Naive thymus-derived CD8-positive, alpha-beta T cell (primary cell): ENCODE results near the gene UCMA. TPM values are rescaled to one million over a fixed set of nuclear protein-coding genes. Genes with fewer than 3 reads are reported as not detected.
"Not testable (repeated sequence)": the region's sequence is repeated elsewhere in the genome, so short reads cannot be mapped to it uniquely, and the experiment has no call there.

Experiments used
- ATAC-seq, 2 donors: fragments of 150-1000 bp; cut with Tn5 transposase in 1 of 2; sonication (Bioruptor Pico), chemical (Tn5 transposase) in 1 of 2; 1 replicate in 1 of 2; 2 replicates in 1 of 2; pipeline ENCODE4 v1.10.0; 2021; ENCODE audit warnings: mild to moderate bottlenecking in 2 of 2, moderate library complexity in 2 of 2
- POLR2A ChIA-PET: fragments of 350-600 bp; sonication (Branson Sonifier 250); formaldehyde crosslinking; loops from one replicate; lab custom pipeline; 2021; ENCODE audit warnings: antibody characterized with exemption; lab: Charles Lee
- DNase-seq, 10 donors: peaks; one replicate each; pipeline versions ENCODE4 v3.0.0 to v3.0.0-alpha.2; 2020 to 2022
- H3K27ac Mint-ChIP-seq, 10 donors: one replicate each; pipeline ENCODE4 v1.8.0; 2020 to 2022; ENCODE audit warnings: mild to moderate bottlenecking in 10 of 10, mixed read lengths in 10 of 10, moderate library complexity in 4 of 10, inconsistent platforms in 1 of 10
- H3K27me3 Mint-ChIP-seq, 5 donors: one replicate each; pipeline ENCODE4 v1.8.0; 2021 to 2022; ENCODE audit warnings: mixed read lengths in 5 of 5
- H3K36me3 Mint-ChIP-seq, 3 donors: one replicate each; pipeline ENCODE4 v1.8.0; 2020 to 2022; ENCODE audit warnings: mixed read lengths in 3 of 3, mild to moderate bottlenecking in 2 of 3, inconsistent platforms in 1 of 3
- H3K4me1 Mint-ChIP-seq, 4 donors: one replicate each; pipeline ENCODE4 v1.8.0; 2021 to 2022; ENCODE audit warnings: mixed read lengths in 4 of 4
- H3K4me3 Mint-ChIP-seq, 10 donors: one replicate each; pipeline ENCODE4 v1.8.0; 2020 to 2022; ENCODE audit warnings: mild to moderate bottlenecking in 10 of 10, mixed read lengths in 10 of 10, moderate library complexity in 6 of 10, inconsistent platforms in 1 of 10
- H3K9me3 Mint-ChIP-seq, 9 donors: one replicate each; pipeline ENCODE4 v1.8.0; 2020 to 2022; ENCODE audit warnings: mixed read lengths in 9 of 9, mild to moderate bottlenecking in 3 of 9, inconsistent platforms in 1 of 9, moderate library complexity in 1 of 9
- polyA plus RNA-seq, 3 donors: library from polyadenylated mRNA; unstranded; fragments of 300-500 nt; fragmentation: Illumina TruSeq; gene quantifications; one replicate each; pipeline ENCODE4 v1.2.3, GENCODE V29; 2021
- total RNA-seq, 8 experiments: library from RNA in 2 of 8; stranded (reverse) in 2 of 8; gene quantifications; one replicate each; pipeline ENCODE4 v1.2.3 and lab custom pipeline; 2021 to 2026

The UCMA gene
- total and polyA plus RNA-seq, 5 experiments from 2014 or later: not detected

DNA sequence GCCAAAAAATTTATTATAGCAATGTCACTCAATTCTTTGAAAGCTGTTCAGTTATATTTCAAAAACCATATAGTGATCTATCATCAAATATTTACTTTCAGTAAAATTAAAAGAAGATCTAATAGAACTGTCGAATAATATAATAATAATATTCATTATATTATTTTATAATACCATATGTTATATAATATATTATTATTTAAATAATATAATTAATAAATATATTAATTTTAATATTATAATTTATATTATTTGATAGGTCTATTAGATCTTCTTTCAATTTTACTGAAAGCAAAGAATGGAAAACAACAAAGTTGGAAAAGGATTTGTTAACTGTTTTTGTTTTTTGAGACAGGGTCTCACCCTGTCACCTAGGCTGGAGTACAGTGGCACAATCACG lies 22.5 kb upstream of the UCMA start:
- H3K27me3 Mint-ChIP-seq: peaks cover 0 to 9% (median 2%) of the 10 kb centered on the region in 5 donors
- H3K36me3 Mint-ChIP-seq: peaks cover 0 to 1% (median 0%) of the 10 kb centered on the region in 3 donors
- H3K9me3 Mint-ChIP-seq: peaks cover 0 to 6% (median 2%) of the 10 kb centered on the region in 9 donors
- ATAC-seq (no peak), DNase-seq (no peak)
- peaks cover 0 to 4% (median 0%) of the 10 kb centered on the region in 4 donors for H3K4me1 Mint-ChIP-seq
- H3K4me3 Mint-ChIP-seq: no peak overlapping the region
- no peak overlapping the region for H3K27ac Mint-ChIP-seq
- POLR2A ChIA-PET: no interaction called here

DNA sequence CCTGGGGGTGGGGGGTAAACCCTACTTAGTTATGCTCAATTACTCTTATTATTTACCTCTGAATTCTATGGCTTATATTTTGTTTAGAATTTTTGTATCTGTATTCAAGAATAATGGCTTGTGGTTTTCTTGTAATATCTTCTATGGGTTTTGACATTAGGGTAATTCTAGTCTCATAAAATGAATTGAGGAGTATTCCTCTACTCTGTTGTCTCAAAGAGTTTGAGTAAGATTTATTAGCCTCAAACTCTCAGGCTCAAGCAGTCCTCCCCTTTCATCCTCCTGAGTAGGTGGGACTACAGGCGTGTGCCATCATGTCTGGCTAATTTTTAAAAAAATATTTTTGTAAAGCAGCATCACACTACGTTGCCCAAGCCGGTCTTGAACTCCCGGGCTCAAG lies 19.6 kb upstream of the UCMA start:
- H3K9me3 Mint-ChIP-seq: peaks cover 0 to 6% (median 0%) of the 10 kb centered on the region in 9 donors
- no peaks in the 10 kb centered on the region for H3K36me3 Mint-ChIP-seq
- H3K27me3 Mint-ChIP-seq: peaks cover 0 to 8% (median 2%) of the 10 kb centered on the region in 5 donors
- peaks cover 0 to 4% (median 0%) of the 10 kb centered on the region in 4 donors for H3K4me1 Mint-ChIP-seq
- no peak for ATAC-seq
- H3K27ac Mint-ChIP-seq: no peak overlapping the region
- POLR2A ChIA-PET: no interaction called here
- DNase-seq: no peak
- H3K4me3 Mint-ChIP-seq: no peak overlapping the region

DNA sequence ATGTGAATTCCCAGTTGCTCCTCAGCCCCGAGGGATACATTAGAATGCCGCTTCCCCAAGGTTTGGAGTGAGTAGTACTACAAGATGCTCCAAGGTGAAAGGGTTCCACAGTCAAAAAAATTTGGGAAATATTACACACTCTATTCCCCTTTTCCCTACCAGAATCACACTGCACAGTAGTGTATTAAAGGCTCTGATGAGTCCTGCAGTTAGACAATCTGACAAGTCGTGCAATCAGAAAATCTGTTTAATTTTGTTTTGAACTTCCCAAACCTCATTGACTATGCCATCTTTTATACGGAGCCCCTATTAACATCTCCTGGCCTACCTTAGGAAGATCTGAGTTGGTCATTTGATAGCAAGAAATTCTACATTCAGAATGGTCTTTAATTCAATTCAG lies 13.6 kb upstream of the UCMA start:
- no peaks in the 10 kb centered on the region for H3K9me3 Mint-ChIP-seq
- ATAC-seq (no peak), DNase-seq (no peak)
- H3K36me3 Mint-ChIP-seq: no peaks in the 10 kb centered on the region
- H3K27ac Mint-ChIP-seq: no peak overlapping the region
- POLR2A ChIA-PET: no interaction called here
- H3K27me3 Mint-ChIP-seq: no peaks in the 10 kb centered on the region
- no peak overlapping the region for H3K4me3 Mint-ChIP-seq
- H3K4me1 Mint-ChIP-seq: no peaks in the 10 kb centered on the region

DNA sequence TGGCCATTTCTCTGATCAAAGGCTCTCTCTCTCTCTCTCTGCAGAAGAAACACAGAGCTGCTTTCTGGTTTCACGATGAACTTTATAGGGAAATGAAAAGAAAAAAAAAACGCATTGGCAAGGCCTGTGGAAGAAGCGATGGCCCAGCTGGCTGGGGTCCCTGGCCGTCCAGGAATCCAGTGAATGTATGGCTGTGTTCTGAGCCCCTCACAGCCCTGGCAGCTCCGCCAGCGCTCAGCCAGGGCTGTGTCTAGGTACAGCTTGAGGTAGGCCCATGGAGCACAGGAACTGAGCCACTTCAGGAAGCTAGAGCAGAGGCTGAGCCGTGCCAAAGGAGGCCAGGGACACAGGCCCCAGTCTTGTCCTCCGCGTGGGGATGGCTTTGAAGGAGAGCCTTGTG lies 13.1 kb upstream of the UCMA start:
- ATAC-seq (no peak), DNase-seq (no peak)
- H3K4me1 Mint-ChIP-seq: no peaks in the 10 kb centered on the region
- H3K27me3 Mint-ChIP-seq: no peaks in the 10 kb centered on the region
- H3K27ac Mint-ChIP-seq: peak overlapping the region in 1 of 10 donors; percentile 17
- H3K9me3 Mint-ChIP-seq: no peaks in the 10 kb centered on the region
- no peaks in the 10 kb centered on the region for H3K36me3 Mint-ChIP-seq
- POLR2A ChIA-PET: no interaction called here
- no peak overlapping the region for H3K4me3 Mint-ChIP-seq

DNA sequence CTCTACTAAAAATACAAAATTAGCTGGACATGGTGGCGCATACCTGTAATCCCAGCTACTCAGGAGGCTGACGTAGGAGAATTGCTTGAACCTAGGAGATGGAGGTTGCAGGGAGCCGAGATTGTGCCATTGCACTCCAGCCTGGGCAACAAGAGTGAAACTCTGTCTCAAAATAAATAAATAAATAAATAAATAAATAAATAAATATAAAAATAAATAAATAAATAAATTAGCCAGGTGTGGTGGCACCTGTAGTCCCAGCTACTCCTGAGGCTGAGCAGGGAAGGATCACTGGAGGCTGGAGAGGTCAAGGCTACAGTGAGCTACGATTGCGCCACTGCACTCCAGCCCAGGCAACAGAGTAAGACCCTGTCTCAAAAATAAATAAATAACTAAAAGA lies 8.1 kb upstream of the UCMA start:
- H3K4me3 Mint-ChIP-seq, H3K9me3 Mint-ChIP-seq, ATAC-seq, H3K27me3 Mint-ChIP-seq, POLR2A ChIA-PET, H3K36me3 Mint-ChIP-seq, H3K4me1 Mint-ChIP-seq, DNase-seq, H3K27ac Mint-ChIP-seq: not testable (repeated sequence)

DNA sequence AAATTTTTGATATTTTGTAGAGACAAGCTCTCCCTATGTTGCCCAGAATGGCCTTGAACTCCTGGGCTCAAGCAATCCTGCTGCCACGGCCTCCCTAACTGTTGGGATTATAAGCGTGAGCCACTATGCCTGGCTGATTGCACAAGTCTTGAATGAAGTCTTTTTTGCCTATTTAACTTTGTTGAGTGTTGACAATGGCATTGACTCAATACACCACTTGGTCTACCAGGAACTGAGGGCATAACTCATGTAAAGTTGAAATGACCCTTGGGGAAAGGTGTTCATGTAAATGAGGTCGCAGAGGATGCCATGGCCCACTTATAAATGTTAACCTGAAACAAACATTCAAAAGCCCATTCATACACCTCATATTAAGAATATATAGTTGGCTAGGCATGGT lies 7.4 kb upstream of the UCMA start:
- H3K9me3 Mint-ChIP-seq: no peaks in the 10 kb centered on the region

DNA sequence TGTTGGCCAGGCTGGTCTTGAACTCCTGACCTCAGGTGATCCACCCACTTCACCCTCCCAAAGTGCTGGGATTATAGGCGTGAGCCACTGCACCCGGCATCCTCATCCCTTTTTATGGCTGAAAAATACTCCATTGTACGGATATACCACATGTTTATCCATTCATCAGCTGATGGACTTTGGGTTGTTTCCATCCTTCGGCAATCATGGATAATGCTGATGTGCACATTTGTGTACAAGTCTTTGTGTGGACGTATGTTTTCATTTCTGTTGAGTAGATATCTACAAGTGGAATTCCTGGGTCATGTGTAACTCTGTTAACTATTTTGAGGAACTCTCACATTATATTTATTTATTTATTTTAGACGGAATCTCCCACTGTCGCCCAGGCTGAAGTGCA lies 5.7 kb upstream of the UCMA start:
- no peaks in the 10 kb centered on the region for H3K27me3 Mint-ChIP-seq
- H3K27ac Mint-ChIP-seq: no peak overlapping the region
- no peaks in the 10 kb centered on the region for H3K9me3 Mint-ChIP-seq
- DNase-seq (no peak), ATAC-seq (no peak)
- H3K4me1 Mint-ChIP-seq: no peaks in the 10 kb centered on the region
- POLR2A ChIA-PET: no interaction called here
- no peaks in the 10 kb centered on the region for H3K36me3 Mint-ChIP-seq
- no peak overlapping the region for H3K4me3 Mint-ChIP-seq

More for the DNA sequence above, 7.4 kb upstream of the UCMA start:
- no peak overlapping the region for H3K4me3 Mint-ChIP-seq
- no peak for DNase-seq
- H3K36me3 Mint-ChIP-seq: no peaks in the 10 kb centered on the region
- no peak for ATAC-seq
- POLR2A ChIA-PET: no interaction called here
- no peaks in the 10 kb centered on the region for H3K4me1 Mint-ChIP-seq
- no peaks in the 10 kb centered on the region for H3K27me3 Mint-ChIP-seq
- no peak overlapping the region for H3K27ac Mint-ChIP-seq

DNA sequence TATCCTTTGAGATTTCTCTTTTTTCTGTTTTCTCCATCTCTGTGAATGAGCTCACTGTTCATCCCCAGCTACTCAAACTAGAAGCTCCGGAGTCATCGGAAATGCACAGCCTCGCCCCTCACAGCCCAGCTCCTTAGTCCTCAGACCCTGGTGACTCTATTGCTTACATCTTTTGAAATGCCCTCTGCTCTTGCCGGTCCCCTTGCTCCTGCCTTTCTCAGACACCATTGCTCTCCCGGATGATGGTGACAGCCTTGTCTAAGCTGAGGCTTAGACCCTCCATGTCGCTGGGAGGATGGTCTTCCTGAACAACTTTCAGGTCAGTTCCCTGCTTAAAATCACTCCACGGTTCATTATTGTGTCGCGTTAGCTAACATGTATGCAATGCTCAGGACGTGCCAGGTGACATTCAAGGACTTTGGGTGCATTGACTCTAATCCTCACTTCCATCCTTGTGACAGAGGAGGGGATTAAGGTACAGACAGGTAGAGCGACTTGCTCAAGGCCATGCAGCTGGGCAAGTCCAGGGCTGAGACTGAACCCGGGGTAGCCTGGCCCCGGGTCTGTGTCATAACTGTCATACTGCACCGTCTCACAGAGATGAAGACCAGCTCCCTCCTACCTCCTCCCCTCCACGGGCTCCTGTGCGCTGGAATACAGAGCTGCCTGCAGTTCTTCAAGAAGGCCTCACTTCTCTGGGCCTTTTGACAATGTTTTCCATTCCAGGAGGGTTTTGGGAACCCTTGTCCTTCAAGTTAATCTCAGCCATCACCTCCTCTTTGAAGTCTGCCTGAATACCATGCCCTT lies 4.3 kb upstream of the UCMA start:
- POLR2A ChIA-PET: no interaction called here
- Mint-ChIP-seq H3K9me3 (no peaks in the 10 kb centered on the region), H3K4me3 (no peak overlapping the region), H3K27me3 (no peaks in the 10 kb centered on the region), H3K27ac (no peak overlapping the region), H3K36me3 (no peaks in the 10 kb centered on the region), H3K4me1 (no peaks in the 10 kb centered on the region)
- ATAC-seq (no peak), DNase-seq (no peak)

DNA sequence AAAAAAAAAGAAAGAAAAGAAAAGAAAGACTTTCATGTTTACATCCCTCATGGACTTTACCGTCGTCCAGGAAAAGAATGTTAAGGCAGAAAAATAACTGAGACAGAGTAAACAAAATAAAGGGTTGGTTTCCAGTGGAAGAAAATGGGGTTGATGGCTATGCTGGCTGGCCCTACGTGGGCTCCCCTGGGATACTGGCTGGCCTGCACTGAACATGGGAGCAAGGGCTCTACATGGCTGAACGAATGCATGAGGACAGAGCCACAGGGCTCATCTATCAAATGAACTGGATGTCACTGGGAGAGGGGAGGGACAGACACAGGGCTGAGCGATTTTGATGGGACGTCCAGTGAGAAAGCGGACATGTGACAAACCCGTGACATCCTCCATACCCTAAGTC lies 2.5 kb upstream of the UCMA start:
- POLR2A ChIA-PET: no interaction called here
- no peak overlapping the region for H3K4me3 Mint-ChIP-seq
- H3K27ac Mint-ChIP-seq: peak overlapping the region in 1 of 10 donors; percentile 73
- H3K4me1 Mint-ChIP-seq: no peaks in the 10 kb centered on the region
- H3K9me3 Mint-ChIP-seq: no peaks in the 10 kb centered on the region
- DNase-seq (no peak), ATAC-seq (no peak)
- H3K36me3 Mint-ChIP-seq: no peaks in the 10 kb centered on the region
- H3K27me3 Mint-ChIP-seq: no peaks in the 10 kb centered on the region

DNA sequence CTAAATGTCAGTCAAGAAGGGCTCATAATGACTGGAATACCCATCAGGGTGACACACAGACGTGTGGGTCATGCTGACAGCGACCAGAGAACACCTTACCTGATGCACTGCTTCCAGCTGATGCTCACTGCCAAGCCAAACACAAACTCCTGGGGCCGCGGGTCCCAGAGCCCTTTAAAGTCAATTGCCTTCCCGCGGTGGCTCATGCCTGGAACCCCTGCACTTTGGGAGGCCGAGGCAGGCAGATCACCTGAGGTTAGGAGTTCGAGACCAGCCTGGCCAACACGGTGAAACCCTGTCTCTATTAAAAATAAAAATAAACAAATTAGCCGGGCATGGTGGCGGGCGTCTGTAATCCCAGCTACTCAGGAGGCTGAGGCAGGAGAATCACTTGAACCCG lies 562 bp upstream of the UCMA start:
- H3K36me3 Mint-ChIP-seq, H3K4me1 Mint-ChIP-seq, H3K9me3 Mint-ChIP-seq, H3K27me3 Mint-ChIP-seq, H3K4me3 Mint-ChIP-seq, H3K27ac Mint-ChIP-seq, DNase-seq, ATAC-seq, POLR2A ChIA-PET: not testable (repeated sequence)

DNA sequence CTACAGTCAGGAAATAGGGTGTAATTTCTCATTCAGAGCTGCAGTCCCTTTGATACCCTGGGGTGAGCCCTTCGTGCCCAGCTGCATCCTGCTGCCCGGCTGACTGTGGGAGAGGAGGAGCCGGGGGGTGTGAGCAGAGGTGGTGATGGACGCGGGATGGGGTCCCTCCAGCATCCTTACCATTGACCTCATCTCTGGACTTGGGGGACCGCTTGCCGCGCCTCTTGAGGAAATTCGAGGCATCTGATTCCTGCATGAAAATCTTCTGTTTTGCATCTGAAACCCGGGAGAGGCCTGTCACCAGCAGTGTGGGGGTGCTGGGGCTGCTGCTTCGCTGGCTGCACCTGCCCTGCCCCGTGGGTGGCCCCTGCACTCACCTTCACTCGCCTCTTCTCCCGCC lies 816 bp downstream of the UCMA start:
- Mint-ChIP-seq H3K27me3 (no peaks in the 10 kb centered on the region), H3K27ac (peak overlapping the region in 1 of 10 donors; percentile 25), H3K4me1 (no peaks in the 10 kb centered on the region), H3K9me3 (no peaks in the 10 kb centered on the region), H3K36me3 (no peaks in the 10 kb centered on the region), H3K4me3 (no peak overlapping the region)
- POLR2A ChIA-PET: no interaction called here
- DNase-seq: no peak
- no peak for ATAC-seq

DNA sequence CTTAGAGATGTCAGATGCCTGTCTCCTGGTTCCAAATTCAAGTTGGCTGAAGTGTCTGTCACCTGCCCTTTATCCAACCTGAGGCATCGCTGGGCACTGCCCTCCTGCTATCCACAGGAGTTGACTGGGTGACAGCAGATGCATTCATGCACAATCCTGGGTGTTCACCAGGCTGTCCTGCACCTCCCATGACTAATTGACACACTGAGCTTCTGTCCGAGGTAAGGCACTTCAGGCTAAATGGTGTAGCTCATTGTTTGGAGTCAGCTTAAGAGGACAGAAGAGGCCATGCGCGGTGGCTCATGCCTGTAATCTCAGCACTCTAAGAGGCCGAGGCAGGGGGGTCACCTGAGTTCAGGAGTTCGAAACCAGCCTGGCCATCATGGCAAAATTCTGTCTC lies 2.4 kb downstream of the UCMA start:
- ATAC-seq: no peak
- H3K4me1 Mint-ChIP-seq: no peaks in the 10 kb centered on the region
- POLR2A ChIA-PET: no interaction called here
- H3K9me3 Mint-ChIP-seq: no peaks in the 10 kb centered on the region
- no peaks in the 10 kb centered on the region for H3K27me3 Mint-ChIP-seq
- no peak overlapping the region for H3K27ac Mint-ChIP-seq
- no peak overlapping the region for H3K4me3 Mint-ChIP-seq
- DNase-seq: no peak
- H3K36me3 Mint-ChIP-seq: no peaks in the 10 kb centered on the region

DNA sequence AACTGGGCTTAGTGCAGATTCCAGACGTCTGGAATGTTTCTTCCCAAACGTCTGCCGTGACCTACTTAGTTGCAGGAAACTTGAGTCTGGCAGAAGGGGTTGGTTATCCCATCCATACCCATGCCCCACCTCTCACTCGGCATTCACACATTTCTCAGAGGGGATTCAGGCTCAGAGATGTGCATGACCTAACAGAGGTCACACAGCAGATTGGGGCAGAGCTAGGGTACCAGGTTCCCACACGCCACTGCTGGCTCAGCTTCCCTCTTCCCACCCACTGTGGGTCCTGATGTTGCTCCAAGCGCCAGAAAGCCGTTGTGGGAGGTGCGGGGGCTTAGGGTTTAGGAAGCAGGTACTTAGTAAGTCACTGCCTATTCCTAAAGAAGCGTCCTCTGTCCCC lies 3.0 kb downstream of the UCMA start:
- H3K4me3 Mint-ChIP-seq: no peak overlapping the region
- no peaks in the 10 kb centered on the region for H3K9me3 Mint-ChIP-seq
- no peaks in the 10 kb centered on the region for H3K4me1 Mint-ChIP-seq
- POLR2A ChIA-PET: no interaction called here
- no peaks in the 10 kb centered on the region for H3K27me3 Mint-ChIP-seq
- no peaks in the 10 kb centered on the region for H3K36me3 Mint-ChIP-seq
- ATAC-seq (no peak), DNase-seq (no peak)
- H3K27ac Mint-ChIP-seq: no peak overlapping the region

DNA sequence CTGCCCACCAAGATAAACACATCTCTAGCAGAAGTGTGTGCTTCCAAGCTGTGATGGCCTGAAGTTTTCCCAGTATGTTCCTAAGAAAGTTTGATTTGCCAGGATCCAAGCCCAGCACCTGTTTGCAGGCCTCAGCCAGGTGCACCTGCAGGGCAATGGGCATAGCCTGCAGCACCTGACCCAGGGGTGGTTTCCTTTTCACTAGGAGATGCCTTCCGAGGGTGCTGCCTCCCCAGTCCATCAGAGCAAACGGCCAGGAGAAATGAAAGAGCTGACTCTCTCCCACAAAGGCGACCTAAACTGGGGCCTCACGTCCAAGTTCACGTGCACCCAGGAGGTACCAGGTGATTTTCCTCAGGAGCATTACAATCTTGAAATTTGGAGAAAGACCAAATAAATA lies 7.1 kb downstream of the UCMA start:
- no peak overlapping the region for H3K4me3 Mint-ChIP-seq
- no peaks in the 10 kb centered on the region for H3K36me3 Mint-ChIP-seq
- no peaks in the 10 kb centered on the region for H3K27me3 Mint-ChIP-seq
- no peaks in the 10 kb centered on the region for H3K4me1 Mint-ChIP-seq
- DNase-seq: no peak
- ATAC-seq: no peak
- no peaks in the 10 kb centered on the region for H3K9me3 Mint-ChIP-seq
- H3K27ac Mint-ChIP-seq: no peak overlapping the region
- POLR2A ChIA-PET: no interaction called here
